Lung (tissue), 12 donors: Measurements from ENCODE around the gene MAP6. TPM values are rescaled to one million over a fixed set of nuclear protein-coding genes. Genes with fewer than 3 reads are reported as not detected.
A peak's percentile ranks its signal among the peaks of the same experiment; 100 is the strongest.

Source experiments
- ATAC-seq: fragments of 200-7000 bp; cut with Tn5 transposase; one replicate; pipeline ENCODE4 v1.9.1; 2020; ENCODE audit warnings: moderate number of reproducible peaks; ENCODE audit not compliant: insufficient read depth, low FRiP score
- DNase-seq, 3 donors: peaks; one replicate each; pipeline ENCODE4 v3.0.0-alpha.2; 2013 to 2017
- H3K27ac ChIP-seq, 2 donors: one replicate each; pipeline ENCODE4 v1.5.1; 2013; ENCODE audit warnings: mild to moderate bottlenecking in 2 of 2, moderate library complexity in 2 of 2, control low read depth in 1 of 2, inconsistent platforms in 1 of 2, low read depth in 1 of 2, low read length in 1 of 2
- H3K27me3 ChIP-seq, 3 donors: one replicate each; pipeline ENCODE4 v1.5.1; 2013; ENCODE audit warnings: low read length in 2 of 3; ENCODE audit not compliant: control insufficient read depth in 3 of 3, insufficient read depth in 3 of 3
- H3K36me3 ChIP-seq, 4 donors: one replicate each; pipeline ENCODE4 v1.5.1; 2013; ENCODE audit warnings: low read length in 4 of 4, mild to moderate bottlenecking in 1 of 4, moderate library complexity in 1 of 4; ENCODE audit not compliant: control insufficient read depth in 4 of 4, insufficient read depth in 4 of 4
- H3K4me1 ChIP-seq, 5 donors: one replicate each; pipeline ENCODE4 v1.5.1; 2013; ENCODE audit warnings: low read length in 5 of 5, mild to moderate bottlenecking in 2 of 5, moderate library complexity in 1 of 5; ENCODE audit not compliant: control insufficient read depth in 5 of 5, insufficient read depth in 5 of 5
- H3K4me3 ChIP-seq: one replicate; pipeline ENCODE4 v1.5.1; 2013; ENCODE audit warnings: mild to moderate bottlenecking, control low read depth, moderate library complexity
- H3K9ac ChIP-seq, 2 donors: one replicate each; pipeline ENCODE4 v1.5.1; 2013; ENCODE audit warnings: low read length in 2 of 2, control low read depth in 1 of 2; ENCODE audit not compliant: insufficient read depth in 1 of 2
- H3K9me3 ChIP-seq, 4 donors: one replicate each; pipeline ENCODE4 v1.5.1; 2013; ENCODE audit warnings: low read length in 3 of 4, mild to moderate bottlenecking in 1 of 4, moderate library complexity in 1 of 4; ENCODE audit not compliant: control insufficient read depth in 4 of 4, insufficient read depth in 3 of 4
- CTCF ChIP-seq: IDR thresholded peaks from 2 replicates; pipeline ENCODE4 v1.5.1; 2012; ENCODE audit warnings: mild to moderate bottlenecking; ENCODE audit errors: control extremely low read depth, extremely low read depth
- WGBS, 2 donors: extraction: QIAGEN DNeasy Blood & Tissue Kit; methylation state at CpG; one replicate each; pipeline ENCODE4 v1.1.7; 2013; 5-methylcytosine and 5-hydroxymethylcytosine counted together
- polyA plus RNA-seq, 2 donors: library from polyadenylated mRNA; stranded (reverse); fragments of 200-250 nt; gene quantifications; one replicate each; pipeline ENCODE4 v1.2.1, GENCODE V29; 2013
- total RNA-seq, 2 donors: library from RNA; depleted of rRNA in 1 of 2; stranded (reverse); fragments of >200 nt in 1 of 2; gene quantifications; one replicate each; pipeline ENCODE4 v1.2.1, GENCODE V29; 2014 to 2021
- donor health status: control.
- donor health status: control.
- donor health status: Bipolar disorder and iron deficiency.
- donor health status: healthy.
- donor health status: DM: yes; HTN: yes; CAD: no.

Gene MAP6
- total and polyA plus RNA-seq, 4 donors = 5.8 to 17.8 (median 7.2) TPM

- WGBS, 2 donors = 81 to 86% methylated on average over 11 of the region's 11 CpGs
- no peaks in the 10 kb centered on the region for H3K9me3 ChIP-seq
- H3K27me3 ChIP-seq = no peaks in the 10 kb centered on the region
- H3K36me3 ChIP-seq = no peaks in the 10 kb centered on the region
- H3K4me1 ChIP-seq = peaks cover 0 to 5% (median 0%) of the 10 kb centered on the region in 5 donors
- peak overlapping the region in 1 of 2 donors; percentile 34 for H3K27ac ChIP-seq
- TF ChIP-seq CTCF = no peak
- H3K9ac ChIP-seq = no peak overlapping the region
- no peak for DNase-seq
- ATAC-seq = no peak
- no peak overlapping the region for H3K4me3 ChIP-seq
Measured at GRCh38 chr11:75627906-75628668, 40.8 kb downstream of the MAP6 start.

- Histone ChIP-seq H3K36me3 (no peaks in the 10 kb centered on the region), H3K27ac (peak overlapping the region in 1 of 2 donors; percentile 52), H3K9me3 (no peaks in the 10 kb centered on the region), H3K4me3 (no peak overlapping the region), H3K9ac (no peak overlapping the region), H3K4me1 (peaks cover 0 to 5% (median 0%) of the 10 kb centered on the region in 5 donors), H3K27me3 (no peaks in the 10 kb centered on the region)
- no peak for DNase-seq
- no peak for ATAC-seq
- no peak for TF ChIP-seq CTCF
- WGBS, 2 donors = 91 to 95% methylated on average over 8 of the region's 8 CpGs
Measured at GRCh38 chr11:75626889-75627529, 41.8 kb downstream of the MAP6 start.

- 77 to 93% methylated on average over 8 of the region's 8 CpGs for WGBS, 2 donors
- ATAC-seq = peak; percentile 74
Measured at GRCh38 chr11:75625991-75626888, 42.6 kb downstream of the MAP6 start.

More at GRCh38 chr11:75625991-75626888, 42.6 kb downstream of the MAP6 start:
- no peaks in the 10 kb centered on the region for H3K36me3 ChIP-seq
- H3K9me3 ChIP-seq = no peaks in the 10 kb centered on the region
- H3K9ac ChIP-seq = no peak overlapping the region
- H3K4me1 ChIP-seq = peaks cover 0 to 5% (median 0%) of the 10 kb centered on the region in 5 donors
- TF ChIP-seq CTCF = no peak
- no peak overlapping the region for H3K4me3 ChIP-seq
- H3K27me3 ChIP-seq = no peaks in the 10 kb centered on the region
- peak overlapping the region in 1 of 2 donors; percentile 52 for H3K27ac ChIP-seq
- DNase-seq = no peak
